OCI-LY1 (cell line): ENCODE data around the gene SCIN.

Experiments used
- H2AFZ ChIP-seq: fragments of 200-600 bp; sonication (generic), shearing (Covaris generic); 2 replicates; pipeline ENCODE4 v1.6.0; 2014; ENCODE audit warnings: antibody characterized with exemption, mild to moderate bottlenecking, low read length
- H3F3A ChIP-seq: fragments of 200-600 bp; sonication (generic), shearing (Covaris generic); 2 replicates; pipeline ENCODE4 v1.6.0; 2014; ENCODE audit warnings: mild to moderate bottlenecking, antibody characterized with exemption, low read length, moderate library complexity; ENCODE audit not compliant: insufficient read depth
- H3K27ac ChIP-seq: fragments of 200-600 bp; sonication (generic); 2 replicates; pipeline ENCODE4 v1.5.1; 2014; ENCODE audit warnings: low read length, mixed run types, mild to moderate bottlenecking, low read depth; ENCODE audit not compliant: poor library complexity, severe bottlenecking
- H3K27me3 ChIP-seq: fragments of 200-600 bp; sonication (generic); 2 replicates; pipeline ENCODE4 v1.6.0; 2014; ENCODE audit warnings: antibody characterized with exemption, mild to moderate bottlenecking, low read length, moderate library complexity; ENCODE audit not compliant: insufficient read depth
- H3K36me3 ChIP-seq: fragments of 200-600 bp; sonication (generic); 2 replicates; pipeline ENCODE4 v1.6.1; 2014; ENCODE audit warnings: mild to moderate bottlenecking, antibody characterized with exemption, low read length, moderate library complexity, mixed read lengths; ENCODE audit not compliant: insufficient read depth
- H3K4me1 ChIP-seq: fragments of 200-600 bp; sonication (generic); 2 replicates; pipeline ENCODE4 v1.5.1; 2014; ENCODE audit warnings: mild to moderate bottlenecking, low read length, moderate library complexity; ENCODE audit not compliant: insufficient read depth, severe bottlenecking
- H3K4me2 ChIP-seq: fragments of 200-600 bp; sonication (generic), shearing (Covaris generic); 2 replicates; pipeline ENCODE4 v1.6.1; 2014; ENCODE audit warnings: low read length
- H3K4me3 ChIP-seq: fragments of 200-600 bp; sonication (generic); 2 replicates; pipeline ENCODE4 v1.5.1; 2014; ENCODE audit warnings: low read length, low read depth, mild to moderate bottlenecking, mixed read lengths; ENCODE audit not compliant: poor library complexity, severe bottlenecking
- H3K79me2 ChIP-seq: fragments of 200-600 bp; shearing (Covaris generic); 2 replicates; pipeline ENCODE4 v1.6.1; 2016; ENCODE audit warnings: mixed run types, low read length, mixed read lengths; ENCODE audit not compliant: insufficient read depth
- H3K9ac ChIP-seq: fragments of 200-600 bp; sonication (generic), shearing (Covaris generic); 2 replicates; pipeline ENCODE4 v1.6.1; 2014; ENCODE audit warnings: mild to moderate bottlenecking, low read length, mixed read lengths
- H3K9me2 ChIP-seq: fragments of 200-600 bp; sonication (generic), shearing (Covaris generic); 2 replicates; pipeline ENCODE4 v1.6.1; 2014; ENCODE audit warnings: low read depth, mild to moderate bottlenecking, low read length, mixed read lengths
- H3K9me3 ChIP-seq: fragments of 200-600 bp; shearing (Covaris generic); 2 replicates; pipeline ENCODE4 v1.6.1; 2014; ENCODE audit warnings: low read length, mixed read lengths
- H4K20me1 ChIP-seq: fragments of 200-600 bp; sonication (generic), shearing (Covaris generic); 2 replicates; pipeline ENCODE4 v1.6.0; 2016; ENCODE audit warnings: mild to moderate bottlenecking, low read length; ENCODE audit not compliant: insufficient read depth
- EZH2 ChIP-seq: fragments of 200-600 bp; sonication (generic), shearing (Covaris generic); IDR thresholded peaks from 2 replicates; pipeline ENCODE4 v1.8.0; 2017; ENCODE audit warnings: borderline replicate concordance, mixed run types, mild to moderate bottlenecking, antibody characterized with exemption, low read length, moderate library complexity, mixed read lengths
- TF ChIP-seq, protein P1 (sequence below): fragments of 200-600 bp; sonication (generic), shearing (Covaris generic); IDR thresholded peaks from 2 replicates; pipeline ENCODE4 v1.5.1; 2017; ENCODE audit warnings: mild to moderate bottlenecking, antibody characterized with exemption, low read length, moderate library complexity, mixed read lengths

The SCIN gene

DNA sequence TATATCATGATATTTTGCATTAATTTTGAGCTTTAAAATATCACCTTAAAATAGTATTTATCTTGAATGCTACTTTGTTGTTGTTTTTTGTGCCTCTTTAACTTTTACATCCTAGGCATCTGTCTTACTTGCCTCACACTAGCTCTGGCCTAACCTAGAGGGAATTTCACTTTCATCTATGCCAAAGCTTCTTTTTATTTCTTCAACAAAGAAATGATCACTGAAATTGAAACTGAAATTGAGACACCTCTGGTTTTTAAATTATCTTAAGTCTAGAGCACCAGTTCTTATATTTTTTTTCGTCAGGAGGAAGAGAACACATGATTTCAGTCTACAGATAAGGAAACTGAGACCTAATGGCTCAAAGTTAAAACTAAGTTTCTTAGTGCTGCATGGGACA lies 3.5 kb upstream of the SCIN start:
- Histone ChIP-seq H3F3A (no peaks in the 10 kb centered on the region), H3K9ac (no peak overlapping the region), H4K20me1 (no peaks in the 10 kb centered on the region), H3K27me3 (no peaks in the 10 kb centered on the region), H3K27ac (no peak overlapping the region), H3K36me3 (no peaks in the 10 kb centered on the region), H3K9me3 (no peaks in the 10 kb centered on the region), H3K4me1 (no peaks in the 10 kb centered on the region), H2AFZ (no peak overlapping the region), H3K4me2 (no peak overlapping the region), H3K79me2 (no peaks in the 10 kb centered on the region), H3K9me2 (no peaks in the 10 kb centered on the region), H3K4me3 (no peak overlapping the region)
- TF ChIP-seq, protein P1, sequence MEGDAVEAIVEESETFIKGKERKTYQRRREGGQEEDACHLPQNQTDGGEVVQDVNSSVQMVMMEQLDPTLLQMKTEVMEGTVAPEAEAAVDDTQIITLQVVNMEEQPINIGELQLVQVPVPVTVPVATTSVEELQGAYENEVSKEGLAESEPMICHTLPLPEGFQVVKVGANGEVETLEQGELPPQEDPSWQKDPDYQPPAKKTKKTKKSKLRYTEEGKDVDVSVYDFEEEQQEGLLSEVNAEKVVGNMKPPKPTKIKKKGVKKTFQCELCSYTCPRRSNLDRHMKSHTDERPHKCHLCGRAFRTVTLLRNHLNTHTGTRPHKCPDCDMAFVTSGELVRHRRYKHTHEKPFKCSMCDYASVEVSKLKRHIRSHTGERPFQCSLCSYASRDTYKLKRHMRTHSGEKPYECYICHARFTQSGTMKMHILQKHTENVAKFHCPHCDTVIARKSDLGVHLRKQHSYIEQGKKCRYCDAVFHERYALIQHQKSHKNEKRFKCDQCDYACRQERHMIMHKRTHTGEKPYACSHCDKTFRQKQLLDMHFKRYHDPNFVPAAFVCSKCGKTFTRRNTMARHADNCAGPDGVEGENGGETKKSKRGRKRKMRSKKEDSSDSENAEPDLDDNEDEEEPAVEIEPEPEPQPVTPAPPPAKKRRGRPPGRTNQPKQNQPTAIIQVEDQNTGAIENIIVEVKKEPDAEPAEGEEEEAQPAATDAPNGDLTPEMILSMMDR: no peak
- no peak for TF ChIP-seq EZH2

DNA sequence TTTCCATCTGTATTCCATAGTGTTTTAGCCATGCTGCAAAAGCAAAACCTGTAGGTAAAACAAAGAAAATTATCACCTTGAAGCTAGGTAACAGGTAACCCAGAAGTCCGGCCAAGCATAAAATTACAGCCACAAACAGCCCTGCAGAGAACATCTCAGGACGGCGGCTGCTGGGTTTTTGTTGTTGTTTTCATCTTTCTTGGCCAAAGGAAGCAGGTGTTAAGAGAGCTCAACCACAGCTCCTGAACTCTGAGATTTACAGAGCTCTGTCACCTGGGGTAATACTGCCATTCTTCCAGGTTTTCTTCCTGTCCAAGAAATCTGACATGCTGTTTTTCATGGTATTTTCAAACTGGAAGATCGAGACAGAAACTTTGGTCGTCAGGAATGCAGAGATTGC lies 847 bp upstream of the SCIN start:
- Histone ChIP-seq H3K4me2 (no peak overlapping the region), H3K27me3 (no peaks in the 10 kb centered on the region), H2AFZ (no peak overlapping the region), H3F3A (no peaks in the 10 kb centered on the region), H3K9me3 (no peaks in the 10 kb centered on the region), H3K36me3 (no peaks in the 10 kb centered on the region), H3K27ac (no peak overlapping the region), H3K79me2 (no peaks in the 10 kb centered on the region), H3K4me1 (no peaks in the 10 kb centered on the region), H3K9ac (no peak overlapping the region), H4K20me1 (no peaks in the 10 kb centered on the region), H3K9me2 (no peaks in the 10 kb centered on the region), H3K4me3 (no peak overlapping the region)
- TF ChIP-seq, protein P1: no peak
- TF ChIP-seq EZH2: no peak

DNA sequence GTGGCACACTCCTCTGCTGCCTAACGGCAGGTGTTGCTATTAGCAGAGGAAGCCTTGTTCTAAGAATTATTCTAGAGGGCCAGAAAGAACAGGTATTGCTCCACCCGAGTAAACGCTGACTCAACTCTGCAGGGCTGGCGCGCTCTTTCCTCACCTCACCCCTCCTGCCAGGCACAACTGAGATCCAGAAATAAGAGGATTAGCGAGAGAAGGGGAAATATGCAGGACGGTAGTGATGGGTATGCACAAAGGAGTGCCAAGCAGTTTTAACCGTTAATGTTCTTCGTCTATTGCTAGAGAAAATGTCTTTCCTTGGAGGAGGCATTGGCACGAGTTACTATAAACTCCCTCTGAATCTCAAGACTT lies 369 bp upstream of the SCIN start:
- no peaks in the 10 kb centered on the region for H3F3A ChIP-seq
- H3K4me3 ChIP-seq: no peak overlapping the region
- H3K4me1 ChIP-seq: no peaks in the 10 kb centered on the region
- no peak overlapping the region for H3K4me2 ChIP-seq
- H3K36me3 ChIP-seq: no peaks in the 10 kb centered on the region
- H3K79me2 ChIP-seq: no peaks in the 10 kb centered on the region
- no peak overlapping the region for H3K9ac ChIP-seq
- no peak for TF ChIP-seq EZH2
- TF ChIP-seq, protein P1: no peak
- H3K27ac ChIP-seq: no peak overlapping the region
- H2AFZ ChIP-seq: no peak overlapping the region
- H4K20me1 ChIP-seq: no peaks in the 10 kb centered on the region
- no peaks in the 10 kb centered on the region for H3K27me3 ChIP-seq
- H3K9me3 ChIP-seq: no peaks in the 10 kb centered on the region
- H3K9me2 ChIP-seq: no peaks in the 10 kb centered on the region
